Gastrocnemius medialis (tissue), 4 donors: ENCODE data around the gene LRRC53.

Experiments used
- POLR2A ChIP-seq, 2 donors: fragments of 450-650 bp; IDR thresholded peaks; one replicate each; pipeline ENCODE4 v1.6.1; 2017; ENCODE audit warnings: antibody characterized with exemption in 2 of 2, mild to moderate bottlenecking in 2 of 2, moderate library complexity in 2 of 2
- TF ChIP-seq, protein P1 (sequence below), 5 experiments: fragments of 450-650 bp in 3 of 5; fragments of 200-600 bp in 2 of 5; sonication (generic) in 2 of 5; IDR thresholded peaks in 4 of 5; conservative IDR thresholded peaks in 1 of 5; 1 replicate in 4 of 5; 2 replicates in 1 of 5; pipeline ENCODE4 v1.5.1; 2016 to 2019; ENCODE audit warnings: antibody characterized with exemption in 5 of 5, mild to moderate bottlenecking in 3 of 5, moderate library complexity in 3 of 5

- TF ChIP-seq, protein P1, sequence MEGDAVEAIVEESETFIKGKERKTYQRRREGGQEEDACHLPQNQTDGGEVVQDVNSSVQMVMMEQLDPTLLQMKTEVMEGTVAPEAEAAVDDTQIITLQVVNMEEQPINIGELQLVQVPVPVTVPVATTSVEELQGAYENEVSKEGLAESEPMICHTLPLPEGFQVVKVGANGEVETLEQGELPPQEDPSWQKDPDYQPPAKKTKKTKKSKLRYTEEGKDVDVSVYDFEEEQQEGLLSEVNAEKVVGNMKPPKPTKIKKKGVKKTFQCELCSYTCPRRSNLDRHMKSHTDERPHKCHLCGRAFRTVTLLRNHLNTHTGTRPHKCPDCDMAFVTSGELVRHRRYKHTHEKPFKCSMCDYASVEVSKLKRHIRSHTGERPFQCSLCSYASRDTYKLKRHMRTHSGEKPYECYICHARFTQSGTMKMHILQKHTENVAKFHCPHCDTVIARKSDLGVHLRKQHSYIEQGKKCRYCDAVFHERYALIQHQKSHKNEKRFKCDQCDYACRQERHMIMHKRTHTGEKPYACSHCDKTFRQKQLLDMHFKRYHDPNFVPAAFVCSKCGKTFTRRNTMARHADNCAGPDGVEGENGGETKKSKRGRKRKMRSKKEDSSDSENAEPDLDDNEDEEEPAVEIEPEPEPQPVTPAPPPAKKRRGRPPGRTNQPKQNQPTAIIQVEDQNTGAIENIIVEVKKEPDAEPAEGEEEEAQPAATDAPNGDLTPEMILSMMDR (IDR thresholded peaks at IDR 0.05 in 4 of 5, conservative IDR thresholded peaks at IDR 0.05 in 1 of 5): no peak
- no peak for TF ChIP-seq POLR2A (IDR thresholded peaks at IDR 0.05)
Measured at GRCh38 chr1:74485622-74486021, 26.8 kb downstream of the LRRC53 start.
